SK-N-SH treated with all-trans-retinoic acid at 6 μM for 48 hours (cell line): Measurements from ENCODE around the gene OGN.

ENCODE experiments used
- ARNTL ChIP-seq: fragments of 450-650 bp; formaldehyde crosslinking; IDR thresholded peaks from 2 replicates; pipeline ENCODE4 v1.5.0; 2020; ENCODE audit warnings: low read depth, mild to moderate bottlenecking, moderate library complexity, borderline replicate concordance
- ISL1 ChIP-seq: fragments of 250-450 bp; sonication (Bioruptor Pico); IDR thresholded peaks from 2 replicates; pipeline ENCODE4 v2.1.2; 2022; ENCODE audit warnings: mild to moderate bottlenecking, moderate library complexity
- RARB ChIP-seq: fragments of 250-450 bp; sonication (Bioruptor Pico); IDR thresholded peaks from 2 replicates; pipeline ENCODE4 v1.8.0; 2021; ENCODE audit warnings: mild to moderate bottlenecking, moderate library complexity

- TF ChIP-seq ARNTL (CRISPR knock-in tag) (no peak), ISL1 (no peak), RARB (CRISPR knock-in tag) (no peak)
Observed at GRCh38 chr9:92392690-92393089, 11.7 kb downstream of the OGN start.
